Fibroblast of villous mesenchyme (primary cell): ENCODE data around the gene STXBP6. TPM values are rescaled to one million over a fixed set of nuclear protein-coding genes. Genes with fewer than 3 reads are reported as not detected.
A peak's percentile ranks its signal among the peaks of the same experiment; 100 is the strongest.

Experiments
- DNase-seq: peaks from one replicate; pipeline ENCODE4 v3.0.0-alpha.2; 2010; ENCODE audit warnings: low read depth
- H3K4me3 ChIP-seq: 2 replicates; pipeline ENCODE4 v1.5.1; 2011; ENCODE audit warnings: low read depth, mild to moderate bottlenecking, low read length
- CTCF ChIP-seq: IDR thresholded peaks from 2 replicates; pipeline ENCODE4 v1.5.1; 2012; ENCODE audit warnings: low read depth, mild to moderate bottlenecking, low read length; ENCODE audit not compliant: insufficient read depth
- total RNA-seq: library from RNA; depleted of rRNA; stranded (reverse); fragments of >200 nt; gene quantifications from 2 replicates; pipeline ENCODE4 v1.2.3, GENCODE V29; 2012

Gene STXBP6
- total RNA-seq, 1 donor: 4.7 TPM

GRCh38 chr14:24850072-24850471, 199.9 kb downstream of the STXBP6 start:
- no peak for TF ChIP-seq CTCF
- H3K4me3 ChIP-seq: no peak overlapping the region
- DNase-seq: no peak

- no peak for TF ChIP-seq CTCF
- peak; percentile 46 for DNase-seq
Observed at GRCh38 chr14:24849471-24849870, 200.5 kb downstream of the STXBP6 start.

GRCh38 chr14:24848102-24848790, 201.7 kb downstream of the STXBP6 start:
- no peak for TF ChIP-seq CTCF
- DNase-seq: peak; percentile 71
- no peak overlapping the region for H3K4me3 ChIP-seq

More at GRCh38 chr14:24849471-24849870, 200.5 kb downstream of the STXBP6 start:
- H3K4me3 ChIP-seq: no peak overlapping the region

GRCh38 chr14:24847568-24848095, 202.3 kb downstream of the STXBP6 start:
- TF ChIP-seq CTCF: no peak
- DNase-seq: peak; percentile 33
- H3K4me3 ChIP-seq: no peak overlapping the region

- no peak for DNase-seq
- H3K4me3 ChIP-seq: no peak overlapping the region
- no peak for TF ChIP-seq CTCF
Observed at GRCh38 chr14:24846261-24846660, 203.7 kb downstream of the STXBP6 start.

- no peak for DNase-seq
- no peak for TF ChIP-seq CTCF
- H3K4me3 ChIP-seq: no peak overlapping the region
Observed at GRCh38 chr14:24845851-24846250, 204.1 kb downstream of the STXBP6 start.
